Right atrium auricular region (tissue), 2 donors: ENCODE measurements around the gene PMIS2. TPM values are rescaled to one million over a fixed set of nuclear protein-coding genes. Genes with fewer than 3 reads are reported as not detected.

Experiments
- DNase-seq: peaks from one replicate; pipeline ENCODE4 v3.0.0-alpha.2; 2019; ENCODE audit warnings: low spot score
- H3K27ac ChIP-seq, 2 donors: fragments of 200-600 bp; sonication (generic); 1 replicate in 1 of 2; 2 replicates in 1 of 2; pipeline ENCODE4 v1.5.1; 2016 to 2019
- H3K27me3 ChIP-seq, 2 donors: fragments of 200-600 bp; sonication (generic); one replicate each; pipeline versions ENCODE4 v1.5.1 to v1.6.0; 2017 to 2019
- H3K36me3 ChIP-seq: fragments of 200-600 bp; sonication (generic); one replicate; pipeline ENCODE4 v1.5.1; 2016
- H3K4me1 ChIP-seq, 2 donors: fragments of 200-600 bp; sonication (generic); one replicate each; pipeline versions ENCODE4 v1.5.1 to v1.6.0; 2017 to 2019
- H3K4me3 ChIP-seq, 2 donors: fragments of 200-600 bp; sonication (generic); 1 replicate in 1 of 2; 2 replicates in 1 of 2; pipeline ENCODE4 v1.5.1; 2017 to 2019; ENCODE audit warnings: mild to moderate bottlenecking in 1 of 2, moderate library complexity in 1 of 2
- H3K9me3 ChIP-seq, 2 donors: fragments of 200-600 bp; sonication (generic); one replicate each; pipeline ENCODE4 v1.5.1; 2019
- total RNA-seq, 2 donors: library from RNA; depleted of rRNA; stranded (reverse); fragments of >200 nt; gene quantifications; one replicate each; pipeline ENCODE4 v1.1.0, GENCODE V29; 2016
- TF ChIP-seq, protein P1 (sequence below), 2 donors: fragments of 200-600 bp; sonication (generic); IDR thresholded peaks; one replicate each; pipeline ENCODE4 v1.5.1; 2019; ENCODE audit warnings: antibody characterized with exemption in 2 of 2

The PMIS2 gene
- total RNA-seq, 2 donors from 2014 or later = not detected

DNA sequence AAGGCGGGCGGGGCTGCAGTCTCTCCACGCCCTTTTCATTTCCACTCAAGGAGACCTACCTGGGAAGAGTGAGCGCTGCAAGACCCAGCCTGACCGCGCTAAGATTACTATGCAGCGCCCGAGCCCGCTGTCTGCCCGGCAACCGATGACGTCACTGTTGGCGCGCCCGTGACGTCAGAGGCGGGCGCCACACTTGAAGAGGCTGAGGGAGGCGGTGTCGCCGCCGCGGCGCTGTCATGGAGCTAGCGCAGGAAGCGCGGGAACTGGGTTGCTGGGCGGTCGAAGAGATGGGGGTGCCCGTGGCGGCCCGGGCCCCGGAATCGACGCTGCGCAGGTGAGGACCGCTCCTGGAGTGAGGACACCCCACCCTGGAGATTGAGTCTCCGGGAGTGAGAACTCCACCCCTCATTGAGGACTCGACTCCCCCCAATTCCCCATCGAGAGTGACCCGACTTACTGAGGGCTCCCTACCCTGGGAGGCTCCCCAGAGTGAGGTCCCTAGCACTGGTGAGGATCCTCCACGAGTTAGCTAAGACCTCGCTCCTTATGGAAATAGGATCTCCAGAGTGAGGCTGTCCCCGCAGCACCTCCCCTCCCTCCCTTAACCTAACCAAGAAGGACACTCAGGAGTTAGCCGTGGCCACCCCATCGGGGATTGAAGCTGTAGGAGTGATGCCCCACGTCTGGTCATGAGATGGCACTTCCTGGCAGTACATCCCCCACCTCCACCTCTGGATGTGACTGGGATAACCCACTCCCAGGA lies 26.8 kb downstream of the PMIS2 start, which contains the start of gene HAUS5:
HAUS5 (plus strand) TSS at position 177 of the 763 bp plus-strand sequence; CDS start at position 237, 60 bp downstream.
- Histone ChIP-seq H3K9me3 (peaks cover 0 to 3% of the 10 kb centered on the region in 2 donors), H3K27ac (peak within 1 kb of the TSS; percentile 50 to 55), H3K4me3 (peak within 1 kb of the TSS; percentile 64 to 69), H3K4me1 (peaks cover 0 to 12% of the 10 kb centered on the region in 2 donors), H3K36me3 (no peaks in the 10 kb centered on the region), H3K27me3 (no peaks in the 10 kb centered on the region)
- TF ChIP-seq, protein P1, sequence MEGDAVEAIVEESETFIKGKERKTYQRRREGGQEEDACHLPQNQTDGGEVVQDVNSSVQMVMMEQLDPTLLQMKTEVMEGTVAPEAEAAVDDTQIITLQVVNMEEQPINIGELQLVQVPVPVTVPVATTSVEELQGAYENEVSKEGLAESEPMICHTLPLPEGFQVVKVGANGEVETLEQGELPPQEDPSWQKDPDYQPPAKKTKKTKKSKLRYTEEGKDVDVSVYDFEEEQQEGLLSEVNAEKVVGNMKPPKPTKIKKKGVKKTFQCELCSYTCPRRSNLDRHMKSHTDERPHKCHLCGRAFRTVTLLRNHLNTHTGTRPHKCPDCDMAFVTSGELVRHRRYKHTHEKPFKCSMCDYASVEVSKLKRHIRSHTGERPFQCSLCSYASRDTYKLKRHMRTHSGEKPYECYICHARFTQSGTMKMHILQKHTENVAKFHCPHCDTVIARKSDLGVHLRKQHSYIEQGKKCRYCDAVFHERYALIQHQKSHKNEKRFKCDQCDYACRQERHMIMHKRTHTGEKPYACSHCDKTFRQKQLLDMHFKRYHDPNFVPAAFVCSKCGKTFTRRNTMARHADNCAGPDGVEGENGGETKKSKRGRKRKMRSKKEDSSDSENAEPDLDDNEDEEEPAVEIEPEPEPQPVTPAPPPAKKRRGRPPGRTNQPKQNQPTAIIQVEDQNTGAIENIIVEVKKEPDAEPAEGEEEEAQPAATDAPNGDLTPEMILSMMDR (IDR thresholded peaks at IDR 0.05) = peak in 1 of 2 donors; percentile 30
- DNase-seq = peak; percentile 97

DNA sequence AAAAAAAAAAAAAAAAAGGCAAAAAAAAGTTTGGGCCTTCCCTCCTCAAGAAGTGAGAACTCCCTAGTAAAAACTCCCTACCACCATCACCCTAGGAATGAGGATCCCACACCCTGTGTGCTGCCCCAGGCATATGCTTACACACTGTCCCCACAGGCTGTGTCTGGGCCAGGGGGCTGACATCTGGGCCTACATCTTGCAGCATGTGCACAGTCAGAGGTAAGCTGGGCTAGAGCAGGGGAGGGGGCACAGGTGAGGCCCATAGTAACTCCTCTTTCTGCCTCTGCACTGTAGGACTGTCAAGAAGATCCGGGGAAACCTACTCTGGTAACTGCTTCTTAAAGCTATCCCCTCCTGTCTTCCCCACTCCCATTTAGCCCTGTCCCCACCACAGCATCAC lies 27.6 kb downstream of the PMIS2 start:
- TF ChIP-seq, protein P1 (IDR thresholded peaks at IDR 0.05) = no peak
- Histone ChIP-seq H3K36me3 (no peaks in the 10 kb centered on the region), H3K27ac (no peak overlapping the region), H3K4me1 (peaks cover 0 to 12% of the 10 kb centered on the region in 2 donors), H3K9me3 (no peaks in the 10 kb centered on the region), H3K4me3 (no peak overlapping the region), H3K27me3 (no peaks in the 10 kb centered on the region)
- no peak for DNase-seq

DNA sequence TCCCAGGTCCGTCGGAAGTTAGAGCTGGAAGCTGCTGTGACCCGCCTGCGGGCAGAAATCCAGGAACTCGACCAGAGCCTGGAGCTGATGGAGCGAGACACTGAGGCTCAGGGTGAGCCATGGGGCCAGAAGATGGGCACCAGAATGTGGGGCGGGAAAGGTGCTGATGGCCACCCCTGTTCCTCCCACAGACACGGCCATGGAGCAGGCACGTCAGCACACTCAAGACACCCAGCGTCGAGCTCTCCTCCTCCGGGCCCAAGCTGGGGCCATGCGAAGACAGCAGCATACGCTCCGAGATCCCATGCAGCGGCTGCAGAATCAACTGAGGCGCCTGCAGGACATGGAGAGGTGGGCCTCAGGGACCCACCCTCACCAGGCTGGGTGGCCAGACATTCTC lies 29.1 kb downstream of the PMIS2 start:
- Histone ChIP-seq H3K4me3 (no peak overlapping the region), H3K9me3 (no peaks in the 10 kb centered on the region), H3K36me3 (no peaks in the 10 kb centered on the region), H3K4me1 (peaks cover 0 to 12% of the 10 kb centered on the region in 2 donors), H3K27me3 (no peaks in the 10 kb centered on the region), H3K27ac (no peak overlapping the region)
- no peak for DNase-seq
- TF ChIP-seq, protein P1 (IDR thresholded peaks at IDR 0.05) = no peak

DNA sequence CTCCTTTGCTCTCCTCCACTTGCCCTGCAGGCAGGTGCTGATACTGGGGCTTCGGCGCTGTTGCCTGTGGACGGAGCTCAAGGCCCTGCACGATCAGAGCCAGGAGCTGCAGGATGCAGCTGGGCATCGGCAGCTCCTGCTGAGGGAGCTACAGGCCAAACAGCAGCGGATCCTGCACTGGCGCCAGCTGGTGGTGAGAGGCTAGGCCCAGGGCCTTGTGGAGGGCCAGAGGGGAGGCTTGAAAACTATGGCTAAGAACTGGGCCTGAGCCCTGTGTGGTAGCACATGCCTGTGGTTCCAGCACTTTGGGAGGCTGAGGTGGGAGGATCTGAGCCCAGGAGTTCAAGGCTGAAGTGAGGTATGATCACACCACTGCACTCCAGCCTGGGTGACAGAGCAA lies 32.9 kb downstream of the PMIS2 start:
- Histone ChIP-seq H3K4me1 (no peaks in the 10 kb centered on the region), H3K27ac (no peak overlapping the region), H3K36me3 (no peaks in the 10 kb centered on the region), H3K4me3 (no peak overlapping the region), H3K27me3 (no peaks in the 10 kb centered on the region), H3K9me3 (no peaks in the 10 kb centered on the region)
- TF ChIP-seq, protein P1 (IDR thresholded peaks at IDR 0.05) = no peak
- DNase-seq = no peak

DNA sequence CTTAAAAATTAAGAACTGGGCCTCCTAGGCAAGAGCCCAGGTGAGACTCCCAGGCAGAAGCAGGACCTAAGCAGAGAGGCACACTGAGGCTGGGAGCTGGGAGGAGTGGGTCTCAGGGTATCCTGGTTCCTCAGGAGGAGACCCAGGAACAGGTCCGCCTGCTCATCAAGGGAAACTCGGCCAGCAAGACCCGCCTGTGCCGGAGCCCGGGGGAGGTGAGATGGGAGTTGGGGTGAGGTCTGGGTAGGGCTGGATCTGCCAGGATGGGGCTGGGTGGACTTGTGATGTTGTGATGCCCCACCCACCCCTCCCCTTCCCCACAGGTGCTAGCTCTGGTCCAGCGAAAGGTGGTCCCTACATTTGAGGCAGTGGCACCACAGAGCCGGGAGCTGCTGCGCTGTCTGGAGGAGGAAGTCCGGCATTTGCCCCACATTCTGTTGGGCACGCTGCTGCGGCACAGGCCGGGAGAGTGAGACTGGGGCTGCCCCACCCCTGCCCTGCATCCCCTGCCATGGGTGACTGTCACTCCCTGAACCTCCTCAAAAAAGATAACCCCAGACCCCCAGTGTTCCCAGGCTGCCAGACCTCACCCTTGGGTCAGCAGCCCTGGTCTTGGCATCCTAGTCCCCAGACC lies 33.4 kb downstream of the PMIS2 start:
- H3K9me3 ChIP-seq = no peaks in the 10 kb centered on the region
- TF ChIP-seq, protein P1 (IDR thresholded peaks at IDR 0.05) = no peak
- no peak overlapping the region for H3K27ac ChIP-seq
- no peaks in the 10 kb centered on the region for H3K4me1 ChIP-seq
- H3K36me3 ChIP-seq = no peaks in the 10 kb centered on the region
- no peaks in the 10 kb centered on the region for H3K27me3 ChIP-seq
- no peak for DNase-seq
- H3K4me3 ChIP-seq = no peak overlapping the region
